Stimulated activated CD8-positive, alpha-beta memory T cell treated with anti-CD3 and anti-CD28 coated beads, Interleukin-4, amount 100 ng/mL, for 24 hours (primary cell): ENCODE measurements around the gene PDE1C.
"Not testable (repeated sequence)": the region's sequence is repeated elsewhere in the genome, so short reads cannot be mapped to it uniquely, and the experiment has no call there.

Experiments
- DNase-seq: peaks from one replicate; pipeline ENCODE4 v3.0.0-alpha.2; 2020; ENCODE audit warnings: low read depth

PDE1C gene

GRCh38 chr7:31850066-31850465 is 220.1 kb downstream of the PDE1C start:
- no peak for DNase-seq

GRCh38 chr7:31835471-31835870 is 234.7 kb downstream of the PDE1C start:
- DNase-seq: no peak

GRCh38 chr7:31833625-31834024 is 236.6 kb downstream of the PDE1C start:
- DNase-seq: not testable (repeated sequence)

GRCh38 chr7:31828520-31828919 is 241.7 kb downstream of the PDE1C start:
- no peak for DNase-seq

GRCh38 chr7:31825576-31825975 is 244.6 kb downstream of the PDE1C start:
- no peak for DNase-seq

- no peak for DNase-seq
Measured at GRCh38 chr7:31819031-31819430, 251.2 kb downstream of the PDE1C start.

- no peak for DNase-seq
Measured at GRCh38 chr7:31816810-31817209, 253.4 kb downstream of the PDE1C start.

GRCh38 chr7:31815796-31816195 is 254.4 kb downstream of the PDE1C start:
- DNase-seq: no peak

- no peak for DNase-seq
Measured at GRCh38 chr7:31814187-31814586, 256.0 kb downstream of the PDE1C start.

- DNase-seq: no peak
Measured at GRCh38 chr7:31811650-31812461, 258.4 kb downstream of the PDE1C start.

GRCh38 chr7:31805209-31805818 is 264.9 kb downstream of the PDE1C start:
- DNase-seq: no peak

GRCh38 chr7:31796375-31796774 is 273.8 kb downstream of the PDE1C start:
- no peak for DNase-seq

GRCh38 chr7:31794851-31795344 is 275.3 kb downstream of the PDE1C start:
- no peak for DNase-seq

- no peak for DNase-seq
Measured at GRCh38 chr7:31791881-31792280, 278.3 kb downstream of the PDE1C start.

GRCh38 chr7:31788883-31789680 is 281.1 kb downstream of the PDE1C start:
- DNase-seq: no peak

GRCh38 chr7:31788445-31788844 is 281.8 kb downstream of the PDE1C start:
- DNase-seq: no peak

GRCh38 chr7:31786326-31786725 is 283.9 kb downstream of the PDE1C start:
- no peak for DNase-seq

GRCh38 chr7:31785101-31785500 is 285.1 kb downstream of the PDE1C start:
- no peak for DNase-seq

- no peak for DNase-seq
Measured at GRCh38 chr7:31783221-31783620, 287.0 kb downstream of the PDE1C start.

GRCh38 chr7:31782411-31782991 is 287.7 kb downstream of the PDE1C start:
- DNase-seq: no peak

- DNase-seq: no peak
Measured at GRCh38 chr7:31778296-31778695, 291.9 kb downstream of the PDE1C start.

GRCh38 chr7:31776616-31777015 is 293.6 kb downstream of the PDE1C start:
- no peak for DNase-seq
